PFSK-1 (cell line): ENCODE results near the gene ABCG1.

Experiments
- FOXP2 ChIP-seq: optimal IDR thresholded peaks from 2 replicates; pipeline ENCODE3; 2011; ENCODE audit warnings: borderline replicate concordance, control low read depth, inconsistent platforms; ENCODE audit not compliant: insufficient read depth; ENCODE audit errors: extremely low read length, extremely low read depth
- POLR2AphosphoS5 ChIP-seq: IDR thresholded peaks from 2 replicates; pipeline ENCODE4 v1.6.1; 2012; ENCODE audit warnings: low read depth, mild to moderate bottlenecking, control low read depth, low read length, moderate library complexity
- SIN3A ChIP-seq: IDR thresholded peaks from 2 replicates; pipeline ENCODE4 v1.6.1; 2012; ENCODE audit warnings: mild to moderate bottlenecking, low read length, moderate library complexity, borderline replicate concordance; ENCODE audit not compliant: insufficient read depth
- TAF1 ChIP-seq: IDR thresholded peaks from 2 replicates; pipeline ENCODE4 v1.6.1; 2012; ENCODE audit warnings: low read length, control low read depth, borderline replicate concordance; ENCODE audit not compliant: insufficient read depth
- TF ChIP-seq, protein P1 (sequence below), 2 experiments: IDR thresholded peaks; 2 replicates each; pipeline versions ENCODE4 v1.6.1 to v1.8.0; 2011 to 2012; ENCODE audit warnings: low read depth in 2 of 2, low read length in 2 of 2, control low read depth in 1 of 2, inconsistent platforms in 1 of 2, mild to moderate bottlenecking in 1 of 2, moderate library complexity in 1 of 2; ENCODE audit not compliant: insufficient read depth in 1 of 2

- TF ChIP-seq POLR2AphosphoS5: no peak
- TF ChIP-seq, protein P1, sequence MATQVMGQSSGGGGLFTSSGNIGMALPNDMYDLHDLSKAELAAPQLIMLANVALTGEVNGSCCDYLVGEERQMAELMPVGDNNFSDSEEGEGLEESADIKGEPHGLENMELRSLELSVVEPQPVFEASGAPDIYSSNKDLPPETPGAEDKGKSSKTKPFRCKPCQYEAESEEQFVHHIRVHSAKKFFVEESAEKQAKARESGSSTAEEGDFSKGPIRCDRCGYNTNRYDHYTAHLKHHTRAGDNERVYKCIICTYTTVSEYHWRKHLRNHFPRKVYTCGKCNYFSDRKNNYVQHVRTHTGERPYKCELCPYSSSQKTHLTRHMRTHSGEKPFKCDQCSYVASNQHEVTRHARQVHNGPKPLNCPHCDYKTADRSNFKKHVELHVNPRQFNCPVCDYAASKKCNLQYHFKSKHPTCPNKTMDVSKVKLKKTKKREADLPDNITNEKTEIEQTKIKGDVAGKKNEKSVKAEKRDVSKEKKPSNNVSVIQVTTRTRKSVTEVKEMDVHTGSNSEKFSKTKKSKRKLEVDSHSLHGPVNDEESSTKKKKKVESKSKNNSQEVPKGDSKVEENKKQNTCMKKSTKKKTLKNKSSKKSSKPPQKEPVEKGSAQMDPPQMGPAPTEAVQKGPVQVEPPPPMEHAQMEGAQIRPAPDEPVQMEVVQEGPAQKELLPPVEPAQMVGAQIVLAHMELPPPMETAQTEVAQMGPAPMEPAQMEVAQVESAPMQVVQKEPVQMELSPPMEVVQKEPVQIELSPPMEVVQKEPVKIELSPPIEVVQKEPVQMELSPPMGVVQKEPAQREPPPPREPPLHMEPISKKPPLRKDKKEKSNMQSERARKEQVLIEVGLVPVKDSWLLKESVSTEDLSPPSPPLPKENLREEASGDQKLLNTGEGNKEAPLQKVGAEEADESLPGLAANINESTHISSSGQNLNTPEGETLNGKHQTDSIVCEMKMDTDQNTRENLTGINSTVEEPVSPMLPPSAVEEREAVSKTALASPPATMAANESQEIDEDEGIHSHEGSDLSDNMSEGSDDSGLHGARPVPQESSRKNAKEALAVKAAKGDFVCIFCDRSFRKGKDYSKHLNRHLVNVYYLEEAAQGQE (IDR thresholded peaks at IDR 0.05; ENCODE audit: insufficient read depth in 1 of 2, low read depth in 2 of 2, low read length in 2 of 2): no peak
- no peak for TF ChIP-seq FOXP2
- no peak for TF ChIP-seq TAF1
- no peak for TF ChIP-seq SIN3A
These were observed 43.7 kb upstream of the ABCG1 start for GRCh38 chr21:42175110-42175710.
